Psoas muscle (tissue), 8 donors: ENCODE measurements around the gene CENPB. TPM values are rescaled to one million over a fixed set of nuclear protein-coding genes. Genes with fewer than 3 reads are reported as not detected.
"Not testable (repeated sequence)": the region's sequence is repeated elsewhere in the genome, so short reads cannot be mapped to it uniquely, and the experiment has no call there.

Experiments used
- ATAC-seq, 4 donors: fragments of 200-7000 bp; cut with Tn5 transposase; one replicate each; pipeline ENCODE4 v1.9.1; 2020; ENCODE audit warnings: moderate library complexity in 3 of 4, mild to moderate bottlenecking in 2 of 4
- DNase-seq, 2 donors: peaks; one replicate each; pipeline ENCODE4 v3.0.0-alpha.2; 2020
- H3K27ac ChIP-seq: fragments of 200-600 bp; one replicate; pipeline ENCODE4 v1.8.0; 2022
- H3K27me3 ChIP-seq, 3 donors: fragments of 200-600 bp in 1 of 3; one replicate each; pipeline versions ENCODE4 v1.6.1 to v1.8.0; 2013 to 2022; ENCODE audit warnings: low read length in 2 of 3, mild to moderate bottlenecking in 2 of 3, moderate library complexity in 1 of 3; ENCODE audit not compliant: insufficient read depth in 3 of 3
- H3K36me3 ChIP-seq, 2 donors: fragments of 200-600 bp in 1 of 2; one replicate each; pipeline versions ENCODE4 v1.6.1 to v1.8.0; 2013 to 2022; ENCODE audit warnings: low read depth in 1 of 2, mild to moderate bottlenecking in 1 of 2, moderate library complexity in 1 of 2; ENCODE audit not compliant: insufficient read depth in 1 of 2
- H3K4me1 ChIP-seq: fragments of 200-600 bp; one replicate; pipeline ENCODE4 v1.8.0; 2022
- H3K4me3 ChIP-seq: fragments of 200-600 bp; one replicate; pipeline ENCODE4 v1.8.0; 2022; ENCODE audit warnings: mild to moderate bottlenecking
- H3K9me3 ChIP-seq: fragments of 200-600 bp; one replicate; pipeline ENCODE4 v1.8.0; 2022
- whole genome bisulfite sequencing, 3 donors: extraction: QIAGEN DNeasy Blood & Tissue Kit; methylation state at CpG; one replicate each; pipeline versions ENCODE4 v1.1.6 to v1.1.7; 2013; 5-methylcytosine and 5-hydroxymethylcytosine counted together
- intact Hi-C, 2 donors: fragments of 100-400 bp; cut with DNase I; formaldehyde crosslinking; loops; one replicate each; pipeline versions ENCODE4 v1.11.0 to v1.14.2; 2022
- polyA plus RNA-seq, 3 donors: library from polyadenylated mRNA; stranded (reverse); fragments of 200-250 nt; gene quantifications; one replicate each; pipeline ENCODE4 v1.2.3, GENCODE V29; 2013
- total RNA-seq, 4 donors: library from RNA; stranded (reverse); fragmentation: NEBNext Ultra II Directional in 2 of 4; extraction: Animal tissue kit (Norgen Biotek cat#: 25700) in 2 of 4; gene quantifications; one replicate each; pipeline versions ENCODE4 v1.2.1 to v1.2.4, GENCODE V29; 2021 to 2023
- TF ChIP-seq, protein P1 (sequence below): fragments of 200-600 bp; IDR thresholded peaks from one replicate; pipeline ENCODE4 v1.8.0; 2022; ENCODE audit warnings: antibody characterized with exemption
- donor health status: healthy with polysubstance abuse.
- donor health status: DM: no; HTN: no; CAD: no; lungs with moderate emphysema.
- donor health status: Bipolar disorder and iron deficiency.
- donor health status: healthy.
- donor health status: DM: yes; HTN: yes; CAD: no.
- donor health status: DM: no; HTN: no; CAD: no.
- donor health status: DM: no; HTN: no; CAD: no.
- donor health status: DM: yes; HTN: yes; CAD: no.

Gene CENPB
- total and polyA plus RNA-seq, 7 donors: 74.3 to 144 (median 99.0) TPM

GRCh38 chr20:3794701-3795420 lies 8.3 kb upstream of the CENPB start:
- Histone ChIP-seq H3K4me1 (peaks cover 6% of the 10 kb centered on the region), H3K27ac (peak overlapping the region; percentile 96), H3K9me3 (no peaks in the 10 kb centered on the region), H3K27me3 (no peaks in the 10 kb centered on the region), H3K4me3 (peak overlapping the region; percentile 86), H3K36me3 (no peaks in the 10 kb centered on the region)
- ATAC-seq (no peak), DNase-seq (peak in 1 of 2 donors; percentile 51)
- intact Hi-C loops: no loop called here
- 85 to 87% (median 85%) methylated on average over 25 of the region's 25 CpGs for WGBS, 3 donors
- TF ChIP-seq, protein P1, sequence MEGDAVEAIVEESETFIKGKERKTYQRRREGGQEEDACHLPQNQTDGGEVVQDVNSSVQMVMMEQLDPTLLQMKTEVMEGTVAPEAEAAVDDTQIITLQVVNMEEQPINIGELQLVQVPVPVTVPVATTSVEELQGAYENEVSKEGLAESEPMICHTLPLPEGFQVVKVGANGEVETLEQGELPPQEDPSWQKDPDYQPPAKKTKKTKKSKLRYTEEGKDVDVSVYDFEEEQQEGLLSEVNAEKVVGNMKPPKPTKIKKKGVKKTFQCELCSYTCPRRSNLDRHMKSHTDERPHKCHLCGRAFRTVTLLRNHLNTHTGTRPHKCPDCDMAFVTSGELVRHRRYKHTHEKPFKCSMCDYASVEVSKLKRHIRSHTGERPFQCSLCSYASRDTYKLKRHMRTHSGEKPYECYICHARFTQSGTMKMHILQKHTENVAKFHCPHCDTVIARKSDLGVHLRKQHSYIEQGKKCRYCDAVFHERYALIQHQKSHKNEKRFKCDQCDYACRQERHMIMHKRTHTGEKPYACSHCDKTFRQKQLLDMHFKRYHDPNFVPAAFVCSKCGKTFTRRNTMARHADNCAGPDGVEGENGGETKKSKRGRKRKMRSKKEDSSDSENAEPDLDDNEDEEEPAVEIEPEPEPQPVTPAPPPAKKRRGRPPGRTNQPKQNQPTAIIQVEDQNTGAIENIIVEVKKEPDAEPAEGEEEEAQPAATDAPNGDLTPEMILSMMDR: no peak

DNA sequence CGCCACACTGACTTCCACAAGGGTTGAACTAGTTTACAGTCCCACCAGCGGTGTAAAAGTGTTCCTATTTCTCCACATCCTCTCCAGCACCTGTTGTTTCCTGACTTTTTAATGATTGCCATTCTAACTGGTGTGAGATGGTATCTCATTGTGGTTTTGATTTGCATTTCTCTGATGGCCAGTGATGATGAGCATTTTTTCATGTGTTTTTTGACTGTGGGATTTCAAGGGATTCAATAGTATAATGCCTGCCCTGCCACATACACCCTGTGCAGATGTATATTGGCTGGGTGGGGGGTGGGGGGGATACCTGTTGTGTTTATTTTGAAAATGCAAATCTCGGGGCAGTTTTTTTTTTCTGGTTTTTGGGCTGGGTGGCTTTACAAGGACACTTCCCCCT lies 7.6 kb upstream of the CENPB start:
- WGBS, 3 donors: 89 to 100% (median 92%) methylated on average over 1 to 3 of the region's 3 CpGs
- intact Hi-C loops, DNase-seq, H3K36me3 ChIP-seq, H3K4me1 ChIP-seq, H3K9me3 ChIP-seq, H3K27ac ChIP-seq, H3K4me3 ChIP-seq, ATAC-seq, H3K27me3 ChIP-seq: not testable (repeated sequence)

DNA sequence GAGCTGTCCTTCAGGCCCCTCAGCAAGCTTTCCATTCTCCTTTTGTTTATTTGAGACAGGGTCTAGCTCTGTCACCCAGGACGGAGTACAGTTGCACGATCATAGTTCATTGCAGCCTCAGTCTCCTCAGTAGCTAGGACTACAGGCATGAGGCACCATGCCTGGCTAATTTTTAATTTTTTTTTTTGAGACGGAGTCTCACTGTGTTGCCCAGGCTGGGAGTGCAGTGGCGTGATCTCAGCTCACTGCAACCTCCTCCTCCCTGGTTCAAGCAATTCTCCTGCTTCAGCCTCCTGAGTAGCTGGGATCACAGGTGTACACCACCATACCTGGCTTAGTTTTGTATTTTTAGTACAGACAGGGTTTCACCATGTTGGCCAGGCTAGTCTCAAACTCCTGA lies 2.7 kb upstream of the CENPB start:
- ATAC-seq, H3K27me3 ChIP-seq, H3K9me3 ChIP-seq, H3K27ac ChIP-seq, H3K4me3 ChIP-seq, DNase-seq, H3K36me3 ChIP-seq: not testable (repeated sequence)
- WGBS, 3 donors: 91 to 95% (median 92%) methylated on average over 4 of the region's 4 CpGs
- H3K4me1 ChIP-seq: peaks cover 18% of the 10 kb centered on the region
- intact Hi-C loops: loop anchor here (5.0 to 10.0 kb wide), 4 partner anchors 33 to 298 kb away; partner anchors contain the start of gene AP5S1 (in 1 of the 2)

- ATAC-seq (no peak), DNase-seq (peak in 1 of 2 donors; percentile 22)
- TF ChIP-seq, protein P1: no peak
- peaks cover 23% of the 10 kb centered on the region for H3K4me1 ChIP-seq
- H3K27ac ChIP-seq: no peak overlapping the region
- H3K9me3 ChIP-seq: no peaks in the 10 kb centered on the region
- WGBS, 3 donors: 30 to 49% (median 35%) methylated on average over 4 of the region's 4 CpGs
- intact Hi-C loops: loop anchor here (5.0 to 10.0 kb wide), 4 partner anchors 34 to 299 kb away; partner anchors contain the start of gene AP5S1 (in 1 of the 2)
- peaks cover 0 to 4% of the 10 kb centered on the region in 2 donors for H3K36me3 ChIP-seq
- no peak overlapping the region for H3K4me3 ChIP-seq
- H3K27me3 ChIP-seq: no peaks in the 10 kb centered on the region
Observed at GRCh38 chr20:3788685-3789155, 2.2 kb upstream of the CENPB start.

DNA sequence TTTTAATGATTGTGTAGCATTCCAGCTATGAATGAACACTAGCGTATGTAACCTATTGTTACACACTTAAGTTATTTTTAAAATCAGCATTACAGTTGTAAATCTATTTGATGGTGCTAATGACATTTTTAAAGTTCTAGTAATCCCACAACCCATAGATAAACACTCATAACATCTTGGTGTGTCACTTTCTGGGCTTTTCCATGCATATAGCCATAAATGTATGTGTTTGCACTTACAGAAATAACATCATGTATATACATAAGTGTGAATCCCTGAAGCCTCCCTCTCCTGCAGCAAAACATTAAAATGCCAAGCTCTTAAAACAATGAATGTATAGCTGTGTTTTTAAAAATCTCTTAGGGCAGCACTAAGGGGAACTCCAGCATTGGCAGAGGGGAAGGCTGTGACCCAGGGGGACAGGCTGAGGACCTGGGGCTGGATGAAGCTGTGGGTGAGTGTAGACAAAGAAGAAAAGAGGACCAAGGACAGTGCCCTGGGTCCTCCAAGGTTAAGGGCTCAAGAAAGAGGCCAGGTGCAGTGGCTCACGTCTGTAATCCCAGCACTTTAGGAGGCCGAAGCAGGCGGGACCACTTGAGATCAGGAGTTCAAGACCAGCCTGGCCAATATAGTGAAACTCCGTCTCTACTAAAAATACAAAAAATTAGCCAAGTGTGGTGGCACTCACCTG lies 929 bp upstream of the CENPB start:
- peaks cover 29% of the 10 kb centered on the region for H3K4me1 ChIP-seq
- H3K9me3 ChIP-seq: no peaks in the 10 kb centered on the region
- no peaks in the 10 kb centered on the region for H3K27me3 ChIP-seq
- WGBS, 3 donors: 71 to 81% (median 75%) methylated on average over 5 of the region's 5 CpGs
- TF ChIP-seq, protein P1: no peak
- H3K4me3 ChIP-seq: peak overlapping the region; percentile 58
- ATAC-seq (no peak), DNase-seq (peak in 1 of 2 donors; percentile 35)
- peaks cover 0 to 4% of the 10 kb centered on the region in 2 donors for H3K36me3 ChIP-seq
- H3K27ac ChIP-seq: no peak overlapping the region
- intact Hi-C loops: loop anchor here (1.0 to 10.0 kb wide), 6 partner anchors 33 to 300 kb away; partner anchors contain the start of genes AP5S1 (in 2 of the 2) and MAVS (in 1 of the 2)
